Activated CD8-positive, alpha-beta memory T cell treated with anti-CD3 and anti-CD28 coated beads, Interleukin-2, amount 50 U/mL, for 1 hour (primary cell): ENCODE results near the gene MBD5.

Source experiments
- DNase-seq: peaks from one replicate; pipeline ENCODE4 v3.0.0-alpha.2; 2020; ENCODE audit errors: extremely low read depth

Gene MBD5

DNA sequence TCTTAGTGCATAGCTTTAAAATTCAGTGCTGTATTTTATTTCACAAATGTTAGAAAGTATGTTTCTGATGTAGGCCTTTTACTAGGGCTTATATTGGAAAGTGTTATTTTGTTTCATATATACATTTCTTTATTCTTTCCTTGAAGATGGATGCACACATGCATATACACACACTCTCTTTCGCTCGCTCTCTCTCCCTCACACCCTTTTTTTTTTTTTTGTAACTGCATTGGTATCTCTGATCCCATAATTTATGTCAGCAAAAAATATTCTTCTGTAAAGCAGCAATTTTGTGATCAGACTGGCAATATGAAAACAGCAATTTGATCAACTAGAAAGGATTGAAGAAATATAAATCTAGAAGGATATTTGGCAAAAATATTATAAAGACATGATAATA is 2.0 kb downstream of the MBD5 start:
- DNase-seq = no peak

DNA sequence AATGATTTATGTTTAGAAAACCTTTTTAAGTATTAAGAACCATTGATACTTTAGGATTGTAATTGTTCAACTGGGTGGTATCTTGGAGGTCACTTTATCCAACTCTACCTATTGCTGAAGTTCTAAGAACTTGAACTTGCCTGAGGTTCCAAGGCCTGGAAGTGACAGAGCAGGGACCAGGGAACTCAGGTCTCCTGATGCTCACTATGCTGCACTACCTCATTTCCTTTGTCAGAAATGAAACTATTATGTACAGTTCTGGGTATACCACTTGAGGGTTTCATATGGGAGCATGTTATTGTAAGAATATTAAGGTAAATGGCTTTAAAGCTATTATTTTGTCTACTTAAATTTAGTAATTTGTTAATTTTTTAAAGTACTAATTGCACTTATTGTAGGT is 3.0 kb downstream of the MBD5 start:
- DNase-seq = no peak

GRCh38 chr2:148026573-148026972 is 5.7 kb downstream of the MBD5 start:
- no peak for DNase-seq

- DNase-seq = no peak
Measured at GRCh38 chr2:148027822-148028221, 6.9 kb downstream of the MBD5 start.

- no peak for DNase-seq
Measured at GRCh38 chr2:148028781-148029180, 7.9 kb downstream of the MBD5 start.

DNA sequence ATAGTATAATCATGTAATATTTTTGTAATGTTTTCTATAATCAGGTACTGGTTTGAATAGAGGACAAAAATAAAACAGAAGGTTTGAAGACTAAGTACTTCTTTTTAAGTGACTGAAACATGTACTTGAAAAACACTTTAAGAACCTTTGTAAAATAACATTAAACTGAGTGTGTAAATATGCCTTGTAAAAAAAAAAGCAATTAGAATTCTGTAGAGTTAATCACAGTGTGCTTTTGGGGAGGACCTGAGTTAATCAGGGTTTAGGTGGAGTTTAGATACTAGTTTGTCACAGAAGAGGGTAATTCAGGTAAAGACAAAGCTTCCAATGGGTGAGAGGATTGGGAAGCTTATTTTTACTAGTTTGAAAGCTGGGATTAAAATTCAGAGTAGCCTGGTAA is 10.3 kb downstream of the MBD5 start:
- DNase-seq = no peak

DNA sequence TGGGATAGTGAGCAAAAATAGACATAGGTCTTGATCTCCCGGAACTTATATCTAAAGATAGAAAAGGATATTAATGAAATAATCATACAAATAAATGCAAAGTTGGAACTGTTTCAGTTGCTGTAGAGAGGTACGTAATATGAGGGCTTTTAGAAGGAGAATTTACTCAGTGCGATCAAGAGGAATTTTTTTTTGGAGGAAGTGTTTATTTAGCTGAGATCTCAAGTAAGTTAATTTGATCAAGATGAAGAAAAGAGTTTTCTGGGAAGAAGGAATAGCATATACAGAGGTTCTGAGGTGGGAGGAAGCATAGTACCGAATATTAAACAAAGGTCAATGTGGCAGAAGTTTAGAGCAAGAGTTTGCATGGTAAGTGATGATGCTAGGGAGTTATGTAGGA is 11.3 kb downstream of the MBD5 start:
- no peak for DNase-seq

- DNase-seq = no peak
Measured at GRCh38 chr2:148039783-148040182, 18.9 kb downstream of the MBD5 start.

- no peak for DNase-seq
Measured at GRCh38 chr2:148042219-148042618, 21.3 kb downstream of the MBD5 start.

DNA sequence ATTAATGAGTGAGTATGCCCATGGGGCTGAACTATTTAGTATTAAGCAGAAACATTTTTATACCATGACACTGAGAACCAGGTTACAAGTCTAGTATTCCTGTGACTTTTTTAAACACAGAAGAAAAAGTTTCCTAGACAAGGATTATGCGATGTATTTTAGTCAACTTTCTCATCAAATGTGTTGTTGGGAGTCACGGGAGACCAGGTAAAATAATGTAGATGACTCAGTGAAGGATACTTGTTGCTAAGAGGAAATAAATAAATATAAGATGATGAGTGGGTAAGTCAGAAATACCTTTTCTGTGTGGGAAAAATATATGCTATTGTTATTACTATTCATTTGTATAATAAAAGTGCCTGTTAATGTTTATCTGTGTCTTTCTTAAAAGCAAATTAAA is 23.4 kb downstream of the MBD5 start:
- DNase-seq = no peak

DNA sequence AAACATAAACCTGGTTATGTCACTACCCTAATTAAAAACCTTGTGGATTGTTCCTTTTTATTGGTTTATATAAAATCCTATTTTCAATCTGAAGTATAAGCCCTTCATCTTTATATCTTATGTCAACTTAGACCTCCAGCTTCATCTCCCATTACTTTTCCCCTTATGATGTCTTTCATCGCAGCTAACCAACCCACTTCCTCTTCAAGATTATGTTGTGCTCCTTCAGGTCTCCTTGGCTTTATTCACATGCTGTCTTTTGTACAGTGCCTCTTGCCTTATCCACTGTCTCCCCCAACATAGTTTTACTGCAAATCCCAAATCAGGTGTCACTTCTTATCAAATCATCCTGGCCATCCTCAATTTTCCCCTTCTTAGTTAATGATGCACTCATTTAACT is 25.9 kb downstream of the MBD5 start:
- DNase-seq = no peak

DNA sequence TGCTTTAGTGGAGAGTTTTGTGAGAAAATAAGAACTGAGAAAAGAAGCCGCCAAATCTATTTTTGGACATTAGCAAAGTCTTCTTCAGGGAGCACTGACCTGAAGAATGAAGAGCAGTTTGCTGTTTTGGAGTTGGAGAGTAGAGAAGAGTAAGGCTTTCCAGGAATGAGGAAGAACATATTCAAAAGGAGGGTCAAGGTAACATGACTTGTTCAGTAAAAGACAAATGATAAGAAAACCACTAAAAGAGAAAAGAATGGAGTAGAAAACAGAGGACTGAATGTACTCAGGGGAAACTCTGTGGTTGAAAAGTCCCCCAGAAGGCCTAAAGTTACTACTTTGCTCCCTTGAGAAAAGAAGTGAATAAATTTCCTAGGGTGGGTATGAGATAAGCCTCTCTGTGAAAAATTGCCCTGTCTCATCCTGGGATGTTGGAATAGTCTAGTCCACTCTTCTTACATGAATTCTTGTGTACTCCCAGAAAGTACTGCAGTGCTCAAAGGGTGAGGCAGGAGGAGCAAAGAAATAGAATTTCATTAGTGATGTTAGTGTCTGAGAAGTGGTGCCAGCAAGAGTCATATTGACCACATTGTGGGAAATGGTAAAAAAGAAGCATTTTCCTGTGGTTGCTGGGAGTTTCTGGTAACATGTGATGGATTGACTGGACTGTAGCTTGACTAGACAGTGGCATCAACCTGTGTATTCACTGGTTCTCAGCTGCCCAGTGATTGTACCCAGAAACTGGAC is 27.8 kb downstream of the MBD5 start:
- DNase-seq = no peak

- no peak for DNase-seq
Measured at GRCh38 chr2:148049284-148049683, 28.4 kb downstream of the MBD5 start.

DNA sequence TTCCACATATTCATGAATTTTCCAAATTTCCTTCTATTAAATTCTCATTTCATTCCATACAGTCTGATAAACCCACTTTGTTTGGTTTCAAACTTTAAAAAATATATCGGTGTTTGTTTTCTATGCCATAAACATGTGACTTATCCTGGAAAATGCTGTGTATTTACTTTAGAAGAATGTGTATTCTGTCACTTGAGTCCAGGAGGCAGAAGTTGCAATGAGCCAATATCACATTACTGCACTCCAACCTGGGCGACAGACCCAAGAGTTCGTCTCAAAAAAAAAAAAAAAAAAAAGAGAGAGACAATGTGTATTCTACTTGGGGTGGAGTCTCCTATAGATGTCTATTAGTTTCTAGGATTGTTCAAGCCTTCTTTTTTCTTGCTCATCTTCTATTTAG is 31.8 kb downstream of the MBD5 start:
- DNase-seq = no peak

DNA sequence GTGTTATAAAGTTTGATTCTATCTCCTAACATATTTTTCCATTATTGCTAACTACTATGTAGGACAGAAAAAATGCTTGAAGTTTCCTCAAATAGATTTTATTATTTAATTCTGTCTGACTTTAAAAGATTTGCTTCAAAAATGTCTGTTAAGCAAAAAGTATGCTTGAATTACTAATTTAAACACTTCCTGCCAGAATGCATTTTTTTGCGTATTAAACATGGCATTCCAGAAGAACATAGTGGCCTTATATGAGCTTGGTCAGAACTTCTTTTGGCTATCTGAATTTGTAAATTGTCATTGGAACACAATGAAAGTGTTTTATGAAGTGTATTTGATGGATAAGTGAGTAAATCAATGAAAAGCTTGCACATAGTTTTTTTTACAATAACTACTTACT is 37.8 kb downstream of the MBD5 start:
- DNase-seq = no peak

DNA sequence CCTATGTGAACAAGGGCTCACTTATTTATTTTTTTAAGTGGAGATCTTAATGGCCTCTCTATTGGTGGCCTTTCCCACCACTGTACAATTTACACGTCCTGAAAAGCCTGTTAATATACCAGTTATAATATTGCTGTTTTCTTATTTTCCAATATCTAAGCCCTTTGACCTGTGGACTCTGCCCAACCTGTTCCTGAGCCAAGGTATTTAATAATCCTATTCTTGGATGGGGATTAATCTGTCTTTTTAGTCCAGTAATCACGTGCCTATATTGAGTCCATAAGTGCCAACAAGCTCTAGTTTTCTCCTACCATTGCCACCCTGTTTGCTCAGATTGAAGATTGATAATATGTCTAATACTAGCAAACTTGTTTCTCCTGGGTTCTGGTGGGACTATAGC is 42.7 kb downstream of the MBD5 start:
- no peak for DNase-seq

GRCh38 chr2:148065936-148066335 is 45.0 kb downstream of the MBD5 start:
- DNase-seq = no peak

DNA sequence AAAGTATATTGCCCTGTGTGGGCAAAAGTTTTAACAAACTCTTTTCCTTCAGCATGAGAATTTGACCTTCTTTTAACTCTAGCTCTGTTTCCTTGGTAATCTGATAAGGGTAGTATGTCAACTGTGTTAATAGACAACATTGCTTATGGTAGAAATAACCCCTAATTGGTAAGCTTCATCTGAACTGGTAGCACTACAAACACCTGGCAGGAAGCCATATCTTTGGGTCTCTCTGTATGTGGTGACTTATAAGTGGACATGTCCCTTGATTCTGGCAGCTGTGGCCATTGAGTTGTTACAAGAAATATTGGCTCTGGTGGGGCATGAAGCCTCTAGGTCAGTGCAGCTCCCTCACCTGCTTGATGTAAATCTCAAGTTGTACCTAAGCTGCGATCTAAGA is 46.9 kb downstream of the MBD5 start:
- no peak for DNase-seq

- DNase-seq = no peak
Measured at GRCh38 chr2:148071351-148071750, 50.5 kb downstream of the MBD5 start.

- no peak for DNase-seq
Measured at GRCh38 chr2:148096012-148096411, 75.1 kb downstream of the MBD5 start.

DNA sequence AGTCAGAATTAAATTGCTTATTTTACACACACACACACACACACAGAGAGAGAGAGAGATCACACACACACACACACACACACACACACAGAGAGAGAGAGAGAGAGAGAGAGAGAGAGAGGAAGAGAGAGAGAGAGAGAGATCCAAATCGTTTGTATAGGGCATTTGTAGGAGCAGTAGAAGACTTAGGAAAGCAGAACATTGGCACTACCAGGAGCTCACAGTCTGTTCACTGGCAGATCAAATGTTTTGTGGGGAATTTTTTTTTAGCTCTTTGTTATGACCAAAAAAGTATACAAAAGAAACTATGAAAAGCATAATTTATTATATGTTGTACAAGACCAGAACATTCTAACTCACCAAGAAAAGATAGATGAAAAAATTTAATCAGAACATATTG is 81.8 kb downstream of the MBD5 start:
- DNase-seq = no peak

- DNase-seq = no peak
Measured at GRCh38 chr2:148103946-148104345, 83.1 kb downstream of the MBD5 start.

GRCh38 chr2:148106331-148106730 is 85.4 kb downstream of the MBD5 start:
- DNase-seq = no peak

- DNase-seq = no peak
Measured at GRCh38 chr2:148108385-148108784, 87.5 kb downstream of the MBD5 start.
